Measurements from ENCODE around the gene ALOX12B.
"Not testable (repeated sequence)": the region's sequence is repeated elsewhere in the genome, so short reads cannot be mapped to it uniquely, and the experiment has no call there.

The ALOX12B gene

GRCh38 chr17:8106980-8107379 is 19.5 kb upstream of the ALOX12B start:
- not testable (repeated sequence) for H3K9me3 Mint-ChIP-seq, ATAC-seq, H3K27ac Mint-ChIP-seq, H3K4me1 Mint-ChIP-seq, H3K4me3 Mint-ChIP-seq, H3K36me3 Mint-ChIP-seq
- peaks cover 20% of the 10 kb centered on the region for H3K27me3 Mint-ChIP-seq

GRCh38 chr17:8105957-8106398 is 18.5 kb upstream of the ALOX12B start:
- H3K27me3 Mint-ChIP-seq: peaks cover 11% of the 10 kb centered on the region
- ATAC-seq: no peak

GRCh38 chr17:8104911-8105310 is 17.4 kb upstream of the ALOX12B start:
- Mint-ChIP-seq H3K9me3 (no peaks in the 10 kb centered on the region), H3K36me3 (no peaks in the 10 kb centered on the region), H3K27ac (no peak overlapping the region), H3K4me1 (no peaks in the 10 kb centered on the region), H3K4me3 (no peak overlapping the region), H3K27me3 (peaks cover 6% of the 10 kb centered on the region)
- no peak for ATAC-seq

More at GRCh38 chr17:8105957-8106398, 18.5 kb upstream of the ALOX12B start:
- H3K9me3 Mint-ChIP-seq: no peaks in the 10 kb centered on the region
- H3K36me3 Mint-ChIP-seq: no peaks in the 10 kb centered on the region
- H3K4me3 Mint-ChIP-seq: no peak overlapping the region
- no peak overlapping the region for H3K27ac Mint-ChIP-seq
- H3K4me1 Mint-ChIP-seq: peaks cover 5% of the 10 kb centered on the region

- H3K27me3 Mint-ChIP-seq: no peaks in the 10 kb centered on the region
- H3K4me3 Mint-ChIP-seq: no peak overlapping the region
- no peaks in the 10 kb centered on the region for H3K4me1 Mint-ChIP-seq
- H3K27ac Mint-ChIP-seq: no peak overlapping the region
- no peaks in the 10 kb centered on the region for H3K36me3 Mint-ChIP-seq
- H3K9me3 Mint-ChIP-seq: no peaks in the 10 kb centered on the region
- ATAC-seq: no peak
Observed at GRCh38 chr17:8103549-8103948, 16.0 kb upstream of the ALOX12B start.

DNA sequence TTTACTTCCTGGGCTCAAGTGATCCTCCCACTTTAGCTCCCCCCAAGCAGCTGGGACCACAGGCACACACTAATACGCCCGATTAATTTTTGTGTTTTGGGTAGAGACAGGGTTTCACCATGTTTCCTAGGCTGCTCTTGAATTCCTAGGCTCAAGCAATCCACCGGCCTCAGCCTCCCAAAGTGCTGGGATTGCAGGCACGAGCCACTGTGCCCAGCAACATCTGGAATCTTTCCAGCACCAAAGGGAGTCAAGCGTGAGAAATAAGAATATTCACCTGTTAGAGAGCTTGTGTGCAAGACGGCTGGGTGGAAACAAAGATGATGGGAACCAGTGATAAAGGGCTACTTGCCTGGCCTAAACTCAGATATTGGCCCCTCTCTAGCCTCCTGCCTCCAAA is 14.2 kb upstream of the ALOX12B start:
- H3K27me3 Mint-ChIP-seq: no peaks in the 10 kb centered on the region
- ATAC-seq: no peak
- H3K36me3 Mint-ChIP-seq: no peaks in the 10 kb centered on the region
- H3K9me3 Mint-ChIP-seq: no peaks in the 10 kb centered on the region
- no peaks in the 10 kb centered on the region for H3K4me1 Mint-ChIP-seq
- no peak overlapping the region for H3K4me3 Mint-ChIP-seq
- H3K27ac Mint-ChIP-seq: no peak overlapping the region

GRCh38 chr17:8100763-8101162 is 13.2 kb upstream of the ALOX12B start:
- no peaks in the 10 kb centered on the region for H3K27me3 Mint-ChIP-seq
- no peaks in the 10 kb centered on the region for H3K9me3 Mint-ChIP-seq
- no peak overlapping the region for H3K27ac Mint-ChIP-seq
- no peak overlapping the region for H3K4me3 Mint-ChIP-seq
- H3K4me1 Mint-ChIP-seq: no peaks in the 10 kb centered on the region
- ATAC-seq: no peak
- H3K36me3 Mint-ChIP-seq: no peaks in the 10 kb centered on the region

DNA sequence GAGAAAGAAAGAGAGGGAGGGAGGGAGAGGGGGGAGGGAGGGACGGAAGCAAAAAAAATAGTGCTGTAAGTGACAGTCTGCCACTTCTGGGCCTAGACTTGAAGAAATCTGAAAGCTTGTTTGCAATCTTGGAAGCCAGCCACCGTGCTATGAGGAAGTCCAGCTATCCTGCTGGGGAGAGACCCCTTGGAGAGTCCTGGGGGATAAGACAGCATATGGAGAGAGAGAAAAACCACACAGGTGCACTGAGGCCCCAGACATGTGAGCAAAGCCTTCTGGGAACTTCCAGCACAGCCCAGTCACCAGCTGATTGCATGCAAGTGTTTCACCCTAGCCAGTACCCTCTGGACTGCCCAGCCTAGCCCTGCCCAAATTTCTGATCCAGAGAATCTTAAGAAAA is 12.6 kb upstream of the ALOX12B start:
- no peak overlapping the region for H3K27ac Mint-ChIP-seq
- H3K36me3 Mint-ChIP-seq: no peaks in the 10 kb centered on the region

GRCh38 chr17:8096541-8096940 is 9.0 kb upstream of the ALOX12B start:
- no peak for ATAC-seq
- H3K4me1 Mint-ChIP-seq: peaks cover 14% of the 10 kb centered on the region
- H3K36me3 Mint-ChIP-seq: no peaks in the 10 kb centered on the region
- H3K27me3 Mint-ChIP-seq: no peaks in the 10 kb centered on the region
- H3K4me3 Mint-ChIP-seq: no peak overlapping the region
- H3K27ac Mint-ChIP-seq: no peak overlapping the region
- no peaks in the 10 kb centered on the region for H3K9me3 Mint-ChIP-seq

More for the DNA sequence above, 12.6 kb upstream of the ALOX12B start:
- ATAC-seq: no peak
- Mint-ChIP-seq H3K9me3 (no peaks in the 10 kb centered on the region), H3K4me1 (no peaks in the 10 kb centered on the region), H3K27me3 (no peaks in the 10 kb centered on the region), H3K4me3 (no peak overlapping the region)

GRCh38 chr17:8095361-8095760 is 7.8 kb upstream of the ALOX12B start:
- Mint-ChIP-seq H3K27me3 (no peaks in the 10 kb centered on the region), H3K9me3 (no peaks in the 10 kb centered on the region), H3K4me1 (peaks cover 26% of the 10 kb centered on the region), H3K27ac (no peak overlapping the region), H3K36me3 (no peaks in the 10 kb centered on the region), H3K4me3 (no peak overlapping the region)
- ATAC-seq: no peak

DNA sequence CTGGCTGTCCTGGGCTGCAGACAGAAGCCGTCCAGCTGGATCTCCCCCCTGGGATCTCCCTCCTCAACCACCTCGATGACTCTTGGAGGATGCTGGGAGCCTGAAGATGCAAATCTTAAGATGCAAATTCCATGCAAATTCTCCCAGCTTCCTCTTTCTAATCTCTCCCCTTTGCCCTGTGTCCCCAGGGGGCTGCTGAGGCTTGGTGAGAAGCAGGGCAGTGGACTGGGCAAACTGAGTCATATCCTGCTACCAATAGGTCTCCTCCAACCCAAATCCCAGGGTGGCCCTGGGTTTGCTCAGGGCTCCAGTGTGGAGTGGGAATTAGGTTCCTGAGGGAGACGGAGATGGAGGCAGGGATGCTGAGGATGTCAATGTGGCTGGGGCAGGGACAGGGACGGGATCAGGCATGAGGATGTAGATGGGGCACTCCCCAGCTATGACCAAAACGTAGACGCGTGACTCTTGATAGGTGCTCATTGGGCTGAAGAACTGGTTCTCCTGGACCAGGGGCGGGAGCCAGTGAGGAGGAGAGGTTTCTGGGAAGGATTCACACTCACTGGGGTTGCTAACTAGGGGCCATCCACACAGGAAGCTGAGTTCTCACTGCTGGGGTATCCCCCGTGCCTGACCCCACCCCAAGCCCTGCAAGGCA is 3.6 kb upstream of the ALOX12B start:
- Mint-ChIP-seq H3K36me3 (no peaks in the 10 kb centered on the region), H3K9me3 (no peaks in the 10 kb centered on the region), H3K4me1 (peaks cover 57% of the 10 kb centered on the region), H3K4me3 (peak overlapping the region; percentile 57), H3K27ac (peak overlapping the region; percentile 64), H3K27me3 (peaks cover 13% of the 10 kb centered on the region)
- ATAC-seq: peak; percentile 95

GRCh38 chr17:8089728-8090127 is 2.2 kb upstream of the ALOX12B start:
- peaks cover 54% of the 10 kb centered on the region for H3K4me1 Mint-ChIP-seq
- no peak for ATAC-seq
- no peak overlapping the region for H3K4me3 Mint-ChIP-seq
- H3K36me3 Mint-ChIP-seq: no peaks in the 10 kb centered on the region
- no peaks in the 10 kb centered on the region for H3K9me3 Mint-ChIP-seq
- peak overlapping the region; percentile 64 for H3K27ac Mint-ChIP-seq
- H3K27me3 Mint-ChIP-seq: peaks cover 13% of the 10 kb centered on the region

- H3K36me3 Mint-ChIP-seq: no peaks in the 10 kb centered on the region
- no peak overlapping the region for H3K4me3 Mint-ChIP-seq
- H3K9me3 Mint-ChIP-seq: no peaks in the 10 kb centered on the region
- H3K27ac Mint-ChIP-seq: no peak overlapping the region
- H3K27me3 Mint-ChIP-seq: peaks cover 13% of the 10 kb centered on the region
- ATAC-seq: no peak
- peaks cover 46% of the 10 kb centered on the region for H3K4me1 Mint-ChIP-seq
Observed at GRCh38 chr17:8087952-8088230, 375 bp upstream of the ALOX12B start.

DNA sequence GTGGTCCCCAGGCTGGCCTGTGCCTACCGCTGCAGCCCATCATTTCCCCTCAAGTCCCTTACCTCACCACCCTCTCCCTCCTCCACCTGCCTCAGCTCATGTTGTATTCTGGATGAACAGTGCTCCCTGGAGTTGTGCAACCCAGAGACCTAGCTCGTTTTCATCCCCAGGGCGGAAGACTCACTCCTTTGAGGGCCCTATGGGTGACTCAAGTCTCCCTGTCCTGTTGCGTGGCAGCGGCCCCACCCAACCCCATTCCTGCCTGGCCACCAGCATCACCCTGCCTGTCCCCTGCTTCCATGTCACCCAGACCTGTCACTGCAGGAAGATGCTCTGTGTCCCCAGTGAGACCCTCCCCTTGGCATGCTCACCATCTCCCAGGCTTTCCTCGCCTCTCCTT is 3.3 kb downstream of the ALOX12B start:
- no peak overlapping the region for H3K4me3 Mint-ChIP-seq
- peaks cover 7% of the 10 kb centered on the region for H3K27me3 Mint-ChIP-seq
- ATAC-seq: no peak
- no peaks in the 10 kb centered on the region for H3K9me3 Mint-ChIP-seq
- H3K36me3 Mint-ChIP-seq: no peaks in the 10 kb centered on the region
- no peak overlapping the region for H3K27ac Mint-ChIP-seq
- H3K4me1 Mint-ChIP-seq: peaks cover 34% of the 10 kb centered on the region

DNA sequence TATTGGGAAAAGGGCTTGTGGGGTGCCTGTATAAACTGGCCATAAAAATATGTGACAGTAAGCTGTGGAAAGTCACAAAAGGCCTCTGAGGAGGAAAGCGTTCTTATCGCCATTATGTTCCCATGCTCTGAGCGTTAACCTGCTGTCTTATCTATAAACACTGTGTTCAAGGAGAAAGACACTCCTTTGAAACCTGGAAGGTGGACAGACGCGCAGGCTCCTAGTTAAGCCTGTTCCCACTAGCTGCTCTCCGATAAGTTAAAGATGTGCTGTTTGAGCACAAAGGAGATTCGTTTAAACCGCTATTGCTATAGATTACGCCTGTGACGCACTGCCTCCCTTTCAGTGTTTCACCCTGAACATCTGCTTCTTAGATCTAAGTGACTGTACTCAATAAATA is 5.2 kb downstream of the ALOX12B start:
- H3K36me3 Mint-ChIP-seq: no peaks in the 10 kb centered on the region
- H3K4me3 Mint-ChIP-seq: no peak overlapping the region
- no peaks in the 10 kb centered on the region for H3K9me3 Mint-ChIP-seq
- ATAC-seq: no peak
- no peaks in the 10 kb centered on the region for H3K27me3 Mint-ChIP-seq
- peaks cover 29% of the 10 kb centered on the region for H3K4me1 Mint-ChIP-seq
- H3K27ac Mint-ChIP-seq: no peak overlapping the region

DNA sequence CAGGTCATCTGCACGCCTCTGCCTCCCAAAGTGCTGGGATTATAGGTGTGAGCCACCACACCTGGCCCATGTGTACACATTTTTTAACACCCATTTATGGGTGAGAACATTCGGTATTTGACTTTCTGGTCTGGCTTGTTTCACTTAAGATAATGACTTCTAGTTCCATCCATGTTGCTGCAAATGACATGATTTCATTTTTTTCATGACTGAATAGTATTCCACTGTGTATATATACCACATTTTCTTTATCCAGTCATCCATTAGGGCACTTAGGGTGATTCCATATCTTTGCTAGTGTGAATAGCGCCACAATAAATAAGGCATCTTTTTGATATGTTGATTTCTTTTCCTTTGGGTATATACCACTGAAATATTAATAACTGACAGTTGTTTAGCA is 5.6 kb downstream of the ALOX12B start:
- no peak for ATAC-seq
- Mint-ChIP-seq H3K4me1 (peaks cover 25% of the 10 kb centered on the region), H3K27ac (no peak overlapping the region), H3K9me3 (no peaks in the 10 kb centered on the region), H3K4me3 (no peak overlapping the region), H3K27me3 (no peaks in the 10 kb centered on the region), H3K36me3 (no peaks in the 10 kb centered on the region)

GRCh38 chr17:8080799-8081219 is 6.7 kb downstream of the ALOX12B start:
- Mint-ChIP-seq H3K4me3 (no peak overlapping the region), H3K27ac (no peak overlapping the region), H3K27me3 (peaks cover 6% of the 10 kb centered on the region), H3K36me3 (no peaks in the 10 kb centered on the region), H3K9me3 (no peaks in the 10 kb centered on the region), H3K4me1 (peaks cover 18% of the 10 kb centered on the region)
- no peak for ATAC-seq

All from stimulated activated memory B cell treated with anti-CD40 and anti-IgM and Interleukin-4, amounts not matched to agents 10 μg/mL and 1 μg/mL and 100 μg/mL, for 72 hours (primary cell).